Skeletal muscle tissue (tissue), 4 donors: ENCODE data around the gene C2orf42. TPM values are rescaled to one million over a fixed set of nuclear protein-coding genes. Genes with fewer than 3 reads are reported as not detected.
"Not testable (repeated sequence)": the region's sequence is repeated elsewhere in the genome, so short reads cannot be mapped to it uniquely, and the experiment has no call there.

Experiments
- H3K27ac ChIP-seq: one replicate; pipeline ENCODE4 v1.7.0; 2013; ENCODE audit warnings: mild to moderate bottlenecking, low read depth, low read length, inconsistent platforms
- H3K27me3 ChIP-seq, 3 donors: one replicate each; pipeline ENCODE4 v1.7.0; 2013; ENCODE audit warnings: low read length in 3 of 3; ENCODE audit not compliant: control insufficient read depth in 3 of 3, insufficient read depth in 3 of 3
- H3K36me3 ChIP-seq, 3 donors: one replicate each; pipeline ENCODE4 v1.7.0; 2013; ENCODE audit warnings: low read length in 3 of 3; ENCODE audit not compliant: control insufficient read depth in 3 of 3, insufficient read depth in 3 of 3
- H3K4me1 ChIP-seq, 3 donors: one replicate each; pipeline ENCODE4 v1.7.0; 2013; ENCODE audit warnings: low read length in 3 of 3, mild to moderate bottlenecking in 3 of 3; ENCODE audit not compliant: control insufficient read depth in 3 of 3, insufficient read depth in 3 of 3
- H3K4me3 ChIP-seq, 3 donors: one replicate each; pipeline ENCODE4 v1.7.0; 2013; ENCODE audit warnings: low read length in 3 of 3
- H3K9ac ChIP-seq, 3 donors: one replicate each; pipeline ENCODE4 v1.7.0; 2013; ENCODE audit warnings: low read length in 3 of 3, mild to moderate bottlenecking in 3 of 3, moderate library complexity in 2 of 3, low read depth in 1 of 3
- H3K9me3 ChIP-seq, 3 donors: one replicate each; pipeline ENCODE4 v1.7.0; 2013; ENCODE audit warnings: low read length in 3 of 3; ENCODE audit not compliant: control insufficient read depth in 3 of 3
- total RNA-seq: library from RNA; depleted of rRNA; stranded (reverse); fragments of >200 nt; gene quantifications from one replicate; pipeline ENCODE4 v1.2.3, GENCODE V29; 2014
- donor health status: Osteomylitis.

Gene C2orf42
- total RNA-seq, 1 donor from 2014 or later, result 19.8 TPM

GRCh38 chr2:70203086-70203485 lies 12.3 kb upstream of the C2orf42 start:
- Histone ChIP-seq H3K9me3 (no peaks in the 10 kb centered on the region), H3K36me3 (no peaks in the 10 kb centered on the region), H3K27me3 (no peaks in the 10 kb centered on the region), H3K4me1 (no peaks in the 10 kb centered on the region), H3K9ac (no peak overlapping the region), H3K27ac (no peak overlapping the region), H3K4me3 (no peak overlapping the region)

GRCh38 chr2:70202236-70202806 lies 11.5 kb upstream of the C2orf42 start:
- Histone ChIP-seq H3K9me3 (no peaks in the 10 kb centered on the region), H3K27ac (no peak overlapping the region), H3K4me1 (no peaks in the 10 kb centered on the region), H3K9ac (no peak overlapping the region), H3K36me3 (no peaks in the 10 kb centered on the region), H3K4me3 (no peak overlapping the region), H3K27me3 (no peaks in the 10 kb centered on the region)

GRCh38 chr2:70201831-70202230 lies 11.0 kb upstream of the C2orf42 start:
- no peaks in the 10 kb centered on the region for H3K4me1 ChIP-seq
- H3K4me3 ChIP-seq, result no peak overlapping the region
- no peak overlapping the region for H3K27ac ChIP-seq
- H3K36me3 ChIP-seq, result no peaks in the 10 kb centered on the region
- H3K9me3 ChIP-seq, result no peaks in the 10 kb centered on the region
- no peaks in the 10 kb centered on the region for H3K27me3 ChIP-seq
- H3K9ac ChIP-seq, result no peak overlapping the region

GRCh38 chr2:70201225-70201768 lies 10.5 kb upstream of the C2orf42 start:
- H3K9ac ChIP-seq, result no peak overlapping the region
- H3K36me3 ChIP-seq, result no peaks in the 10 kb centered on the region
- H3K27ac ChIP-seq, result no peak overlapping the region
- no peaks in the 10 kb centered on the region for H3K27me3 ChIP-seq
- H3K9me3 ChIP-seq, result no peaks in the 10 kb centered on the region
- no peaks in the 10 kb centered on the region for H3K4me1 ChIP-seq
- no peak overlapping the region for H3K4me3 ChIP-seq

- H3K36me3 ChIP-seq, result no peaks in the 10 kb centered on the region
- H3K27me3 ChIP-seq, result no peaks in the 10 kb centered on the region
- H3K4me1 ChIP-seq, result no peaks in the 10 kb centered on the region
- H3K9me3 ChIP-seq, result no peaks in the 10 kb centered on the region
- H3K4me3 ChIP-seq, result no peak overlapping the region
- H3K27ac ChIP-seq, result no peak overlapping the region
- H3K9ac ChIP-seq, result no peak overlapping the region
These were observed 8.6 kb upstream of the C2orf42 start for GRCh38 chr2:70199320-70199864.

- no peak overlapping the region for H3K4me3 ChIP-seq
- H3K4me1 ChIP-seq, result peaks cover 4 to 6% (median 4%) of the 10 kb centered on the region in 3 donors
- no peaks in the 10 kb centered on the region for H3K9me3 ChIP-seq
- no peak overlapping the region for H3K27ac ChIP-seq
- H3K36me3 ChIP-seq, result no peaks in the 10 kb centered on the region
- H3K9ac ChIP-seq, result no peak overlapping the region
- no peaks in the 10 kb centered on the region for H3K27me3 ChIP-seq
These were observed 1.7 kb upstream of the C2orf42 start for GRCh38 chr2:70192516-70192915.

- Histone ChIP-seq H3K27ac (peak overlapping the region; percentile 92), H3K27me3 (no peaks in the 10 kb centered on the region), H3K4me1 (peaks cover 4 to 6% (median 4%) of the 10 kb centered on the region in 3 donors), H3K36me3 (no peaks in the 10 kb centered on the region), H3K9me3 (no peaks in the 10 kb centered on the region), H3K9ac (peak overlapping the region; percentile 37 to 87 (median 80)), H3K4me3 (peak overlapping the region; percentile 84 to 100 (median 97))
These were observed 471 bp upstream of the C2orf42 start for GRCh38 chr2:70191244-70191735.

- Histone ChIP-seq H3K36me3 (no peaks in the 10 kb centered on the region), H3K4me3 (no peak overlapping the region), H3K27me3 (no peaks in the 10 kb centered on the region), H3K4me1 (peaks cover 4 to 6% (median 4%) of the 10 kb centered on the region in 3 donors), H3K27ac (no peak overlapping the region), H3K9me3 (no peaks in the 10 kb centered on the region), H3K9ac (no peak overlapping the region)
These were observed 2.4 kb downstream of the C2orf42 start for GRCh38 chr2:70188460-70188859.

- H3K4me3 ChIP-seq, H3K36me3 ChIP-seq, H3K27ac ChIP-seq, H3K27me3 ChIP-seq, H3K9me3 ChIP-seq, H3K9ac ChIP-seq, H3K4me1 ChIP-seq: not testable (repeated sequence)
These were observed 3.6 kb downstream of the C2orf42 start for GRCh38 chr2:70187170-70187569.

GRCh38 chr2:70182689-70183088 lies 8.1 kb downstream of the C2orf42 start:
- Histone ChIP-seq H3K9ac (no peak overlapping the region), H3K27me3 (no peaks in the 10 kb centered on the region), H3K4me1 (no peaks in the 10 kb centered on the region), H3K4me3 (no peak overlapping the region), H3K36me3 (peaks cover 12 to 17% (median 17%) of the 10 kb centered on the region in 3 donors), H3K9me3 (no peaks in the 10 kb centered on the region), H3K27ac (no peak overlapping the region)
